Keratinocyte (primary cell): ENCODE results near the gene GNG13. TPM values are rescaled to one million over a fixed set of nuclear protein-coding genes. Genes with fewer than 3 reads are reported as not detected.

Experiments
- DNase-seq: peaks from one replicate; pipeline ENCODE4 v3.0.0-alpha.2; 2011; ENCODE audit warnings: low read depth, missing footprints, low spot score
- FAIRE-seq: peaks from 2 replicates; lab custom pipeline; 2011; peaks lifted over from hg19 to GRCh38; lab: Jason Lieb, UNC
- H2AFZ ChIP-seq: 2 replicates; pipeline ENCODE4 v1.6.0; 2012; ENCODE audit warnings: low read length, control low read depth, inconsistent platforms; ENCODE audit not compliant: control insufficient read depth
- H3K27ac ChIP-seq: 2 replicates; pipeline ENCODE4 v1.5.1; 2011; ENCODE audit warnings: low read length; ENCODE audit not compliant: control insufficient read depth, insufficient read depth
- H3K27me3 ChIP-seq: 3 replicates; pipeline ENCODE4 v1.6.0; 2011; ENCODE audit warnings: low read length; ENCODE audit not compliant: control insufficient read depth, insufficient read depth; ENCODE audit errors: extremely low read depth
- H3K36me3 ChIP-seq, 2 experiments: 2 replicates in 1 of 2; 3 replicates in 1 of 2; pipeline ENCODE4 v1.5.1; 2011; ENCODE audit warnings: low read length in 2 of 2, mild to moderate bottlenecking in 1 of 2; ENCODE audit not compliant: control insufficient read depth in 2 of 2, insufficient read depth in 2 of 2; ENCODE audit errors: extremely low read depth in 1 of 2
- H3K4me1 ChIP-seq: 3 replicates; pipeline ENCODE4 v1.5.1; 2011; ENCODE audit warnings: low read length; ENCODE audit not compliant: control insufficient read depth, insufficient read depth; ENCODE audit errors: extremely low read depth
- H3K4me2 ChIP-seq: 3 replicates; pipeline ENCODE4 v1.6.0; 2011; ENCODE audit warnings: low read depth, low read length; ENCODE audit not compliant: control insufficient read depth, insufficient read depth; ENCODE audit errors: extremely low read depth
- H3K4me3 ChIP-seq, 3 experiments: fragments of 200-600 bp in 1 of 3; sonication (generic) in 1 of 3; 2 replicates in 2 of 3; 3 replicates in 1 of 3; pipeline ENCODE4 v1.5.1; 2011 to 2016; ENCODE audit warnings: low read length in 3 of 3, mild to moderate bottlenecking in 3 of 3, control low read depth in 2 of 3, inconsistent platforms in 1 of 3, low read depth in 1 of 3, mixed read lengths in 1 of 3, mixed run types in 1 of 3, moderate library complexity in 1 of 3; ENCODE audit not compliant: control insufficient read depth in 2 of 3, insufficient read depth in 2 of 3; ENCODE audit errors: extremely low read depth in 1 of 3
- H3K79me2 ChIP-seq: 2 replicates; pipeline ENCODE4 v1.6.0; 2012; ENCODE audit warnings: low read length; ENCODE audit not compliant: control insufficient read depth, insufficient read depth
- H3K9ac ChIP-seq: 3 replicates; pipeline ENCODE4 v1.6.0; 2011; ENCODE audit warnings: low read length; ENCODE audit not compliant: control insufficient read depth, insufficient read depth; ENCODE audit errors: extremely low read depth
- H3K9me1 ChIP-seq: 3 replicates; pipeline ENCODE4 v1.6.0; 2011; ENCODE audit warnings: low read length; ENCODE audit not compliant: control insufficient read depth, insufficient read depth; ENCODE audit errors: extremely low read depth
- H3K9me3 ChIP-seq: 2 replicates; pipeline ENCODE4 v1.5.1; 2012; ENCODE audit warnings: low read depth, low read length; ENCODE audit not compliant: control insufficient read depth
- H4K20me1 ChIP-seq: 3 replicates; pipeline ENCODE4 v1.6.0; 2011; ENCODE audit warnings: low read length; ENCODE audit not compliant: control insufficient read depth, insufficient read depth; ENCODE audit errors: extremely low read depth
- CTCF ChIP-seq, 3 experiments: IDR thresholded peaks in 1 of 3; conservative IDR thresholded peaks in 1 of 3; optimal IDR thresholded peaks in 1 of 3; 2 replicates in 2 of 3; 3 replicates in 1 of 3; pipeline versions ENCODE3 to v1.5.1; 2011; ENCODE audit warnings: low read length in 3 of 3, mild to moderate bottlenecking in 3 of 3, moderate library complexity in 2 of 3, control low read depth in 1 of 3, inconsistent platforms in 1 of 3; ENCODE audit not compliant: insufficient read depth in 2 of 3; ENCODE audit errors: extremely low read depth in 1 of 3
- EZH2 ChIP-seq: IDR thresholded peaks from one replicate; pipeline ENCODE4 v1.6.1; 2012; ENCODE audit warnings: inconsistent platforms, mild to moderate bottlenecking, low read length, moderate library complexity
- dilution Hi-C: fragments of 300-500 bp; cut with MboI; formaldehyde crosslinking; loops from one replicate; pipeline ENCODE4 v1.7.0; 2020; ENCODE audit warnings: low sequenced_read_pairs; ENCODE audit not compliant: extremely low pct_ligation_motif_present
- polyA plus RNA-seq, 5 experiments: library from polyadenylated mRNA; depleted of rRNA in 3 of 5; stranded (reverse) in 3 of 5; stranded (forward) in 1 of 5; unstranded in 1 of 5; fragments of >200 nt; gene quantifications; 1 replicate in 1 of 5; 2 replicates in 3 of 5; 3 replicates in 1 of 5; pipeline versions ENCODE4 v1.2.1 to v1.2.3, GENCODE V29; 2011 to 2012; ENCODE audit warnings: missing spikeins in 2 of 5, low read depth in 1 of 5, low replicate concordance in 1 of 5

The GNG13 gene
- polyA plus RNA-seq, 1 donor (not counting 4 experiments of a cell fraction or from before 2014, with no cell fraction given), result not detected

GRCh38 chr16:799111-799947 lies 1.2 kb downstream of the GNG13 start:
- H3K27ac ChIP-seq, result no peak overlapping the region
- DNase-seq (no peak), FAIRE-seq (no peak)
- TF ChIP-seq CTCF (optimal IDR thresholded peaks at IDR 0.05 in 1 of 3, IDR thresholded peaks at IDR 0.05 in 1 of 3, conservative IDR thresholded peaks at IDR 0.05 in 1 of 3; ENCODE audit: extremely low read depth in 1 of 3, insufficient read depth in 2 of 3, low read length in 3 of 3) (no peak), EZH2 (peak; percentile 18)
- no peaks in the 10 kb centered on the region for H3K4me1 ChIP-seq
- H3K9me1 ChIP-seq, result no peaks in the 10 kb centered on the region
- H3K27me3 ChIP-seq, result peaks cover 44% of the 10 kb centered on the region
- H3K79me2 ChIP-seq, result no peaks in the 10 kb centered on the region
- H3K4me2 ChIP-seq, result no peak overlapping the region
- dilution Hi-C loops, result no loop called here
- no peak overlapping the region for H3K4me3 ChIP-seq
- no peaks in the 10 kb centered on the region for H3K9me3 ChIP-seq
- H4K20me1 ChIP-seq, result peaks cover 2% of the 10 kb centered on the region
- H3K9ac ChIP-seq, result no peak overlapping the region
- H3K36me3 ChIP-seq, result no peaks in the 10 kb centered on the region
- H2AFZ ChIP-seq, result no peak overlapping the region

GRCh38 chr16:798666-799065 lies 1.9 kb downstream of the GNG13 start:
- DNase-seq (no peak), FAIRE-seq (no peak)
- no peak overlapping the region for H3K27ac ChIP-seq
- no peaks in the 10 kb centered on the region for H3K9me1 ChIP-seq
- dilution Hi-C loops, result no loop called here
- H3K4me3 ChIP-seq, result no peak overlapping the region
- no peaks in the 10 kb centered on the region for H3K9me3 ChIP-seq
- no peak for TF ChIP-seq EZH2
- H3K36me3 ChIP-seq, result no peaks in the 10 kb centered on the region
- no peaks in the 10 kb centered on the region for H3K4me1 ChIP-seq
- H3K79me2 ChIP-seq, result no peaks in the 10 kb centered on the region
- H3K4me2 ChIP-seq, result no peak overlapping the region
- peaks cover 2% of the 10 kb centered on the region for H4K20me1 ChIP-seq
- H2AFZ ChIP-seq, result no peak overlapping the region
- peaks cover 44% of the 10 kb centered on the region for H3K27me3 ChIP-seq
- no peak overlapping the region for H3K9ac ChIP-seq
